Measurements from ENCODE around the gene TMEM143. TPM values are rescaled to one million over a fixed set of nuclear protein-coding genes. Genes with fewer than 3 reads are reported as not detected.
A peak's percentile ranks its signal among the peaks of the same experiment; 100 is the strongest.

The TMEM143 gene
- total RNA-seq, 2 donors from 2014 or later, result 14.5 to 16.1 TPM

- no peak overlapping the region for H3K27ac ChIP-seq
- 66 to 76% methylated on average over 5 of the region's 5 CpGs for WGBS, 2 donors
- ATAC-seq, result no peak
These were observed 37.5 kb upstream of the TMEM143 start for GRCh38 chr19:48401287-48401686.

DNA sequence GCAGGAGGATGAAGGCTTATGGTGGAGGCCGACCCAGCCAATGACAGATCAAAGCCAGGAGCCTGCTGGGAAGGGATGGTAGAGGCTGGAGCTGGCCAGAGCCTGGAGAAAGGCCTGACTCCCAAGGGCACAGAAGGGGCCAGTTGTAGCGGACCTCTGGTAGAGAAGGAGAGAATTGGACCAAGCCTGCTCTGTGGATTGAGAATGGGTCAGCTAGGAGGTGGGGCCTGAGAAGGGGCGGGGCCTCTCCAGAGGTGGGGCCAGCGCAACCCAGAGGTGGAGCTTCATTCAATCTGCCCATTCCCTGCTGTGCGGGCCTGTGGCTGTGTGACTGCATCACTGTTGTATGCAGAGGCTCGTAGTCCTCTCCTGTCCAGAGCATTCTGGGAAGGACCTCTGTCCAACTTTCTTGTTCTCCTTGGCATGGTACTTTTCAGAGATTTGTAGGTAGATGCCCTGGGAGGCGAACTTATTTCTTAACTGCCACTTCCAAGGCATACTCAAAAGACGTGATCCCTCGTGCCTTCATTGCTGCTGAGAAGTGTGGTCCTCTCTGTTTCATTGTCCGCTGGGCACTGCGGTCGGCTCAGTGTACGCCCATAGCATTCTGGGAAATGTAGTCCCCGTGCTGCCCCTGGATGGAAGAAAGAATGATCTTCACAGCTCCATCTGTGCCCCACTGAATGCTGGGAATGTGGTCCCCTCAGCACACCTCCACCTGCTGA lies 36.4 kb upstream of the TMEM143 start:
- peak; percentile 30 for ATAC-seq
- no peak overlapping the region for H3K4me3 ChIP-seq

More at GRCh38 chr19:48401287-48401686, 37.5 kb upstream of the TMEM143 start:
- H3K4me1 ChIP-seq, result peaks cover 5% of the 10 kb centered on the region
- H3K27me3 ChIP-seq, result peaks cover 0 to 18% of the 10 kb centered on the region in 2 donors
- intact Hi-C loops (cut with DNase I), result no loop called here
- no peak overlapping the region for H3K4me3 ChIP-seq
- no peaks in the 10 kb centered on the region for H3K9me3 ChIP-seq
- H3K36me3 ChIP-seq (replicated peaks in 1 of 2; ENCODE audit: insufficient read depth in 1 of 2, low read depth in 2 of 2), result no peaks in the 10 kb centered on the region
- no peak for TF ChIP-seq POLR2A (IDR thresholded peaks at IDR 0.05)
- TF ChIP-seq, protein P1, sequence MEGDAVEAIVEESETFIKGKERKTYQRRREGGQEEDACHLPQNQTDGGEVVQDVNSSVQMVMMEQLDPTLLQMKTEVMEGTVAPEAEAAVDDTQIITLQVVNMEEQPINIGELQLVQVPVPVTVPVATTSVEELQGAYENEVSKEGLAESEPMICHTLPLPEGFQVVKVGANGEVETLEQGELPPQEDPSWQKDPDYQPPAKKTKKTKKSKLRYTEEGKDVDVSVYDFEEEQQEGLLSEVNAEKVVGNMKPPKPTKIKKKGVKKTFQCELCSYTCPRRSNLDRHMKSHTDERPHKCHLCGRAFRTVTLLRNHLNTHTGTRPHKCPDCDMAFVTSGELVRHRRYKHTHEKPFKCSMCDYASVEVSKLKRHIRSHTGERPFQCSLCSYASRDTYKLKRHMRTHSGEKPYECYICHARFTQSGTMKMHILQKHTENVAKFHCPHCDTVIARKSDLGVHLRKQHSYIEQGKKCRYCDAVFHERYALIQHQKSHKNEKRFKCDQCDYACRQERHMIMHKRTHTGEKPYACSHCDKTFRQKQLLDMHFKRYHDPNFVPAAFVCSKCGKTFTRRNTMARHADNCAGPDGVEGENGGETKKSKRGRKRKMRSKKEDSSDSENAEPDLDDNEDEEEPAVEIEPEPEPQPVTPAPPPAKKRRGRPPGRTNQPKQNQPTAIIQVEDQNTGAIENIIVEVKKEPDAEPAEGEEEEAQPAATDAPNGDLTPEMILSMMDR (IDR thresholded peaks at IDR 0.05), result no peak
- no peak for DNase-seq

DNA sequence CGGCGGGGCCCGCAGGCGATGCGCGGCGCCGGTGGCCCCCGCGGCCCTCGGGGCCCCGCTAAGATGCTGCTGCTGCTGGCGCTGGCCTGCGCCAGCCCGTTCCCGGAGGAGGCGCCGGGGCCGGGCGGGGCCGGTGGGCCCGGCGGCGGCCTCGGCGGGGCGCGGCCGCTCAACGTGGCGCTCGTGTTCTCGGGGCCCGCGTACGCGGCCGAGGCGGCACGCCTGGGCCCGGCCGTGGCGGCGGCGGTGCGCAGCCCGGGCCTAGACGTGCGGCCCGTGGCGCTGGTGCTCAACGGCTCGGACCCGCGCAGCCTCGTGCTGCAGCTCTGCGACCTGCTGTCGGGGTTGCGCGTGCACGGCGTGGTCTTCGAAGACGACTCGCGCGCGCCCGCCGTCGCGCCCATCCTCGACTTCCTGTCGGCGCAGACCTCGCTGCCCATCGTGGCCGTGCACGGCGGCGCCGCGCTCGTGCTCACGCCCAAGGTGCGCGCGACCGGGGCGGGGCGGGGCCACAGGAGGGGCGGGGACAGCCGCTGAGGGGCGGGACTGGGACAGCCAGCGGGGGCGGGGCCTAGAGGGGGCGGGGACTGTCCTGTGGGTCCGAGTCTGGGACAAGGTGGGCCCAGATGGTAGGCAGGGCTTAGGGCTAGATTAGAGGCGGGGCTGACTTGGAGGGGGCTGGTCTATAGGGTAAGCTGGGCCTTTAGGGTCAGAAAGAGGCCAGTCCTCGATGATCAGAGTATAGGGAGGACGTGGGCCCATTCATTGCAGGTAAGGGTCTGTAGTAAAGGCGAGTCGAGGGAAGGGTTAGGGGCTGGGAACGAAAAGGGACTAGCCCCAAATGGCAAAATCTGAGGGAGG lies 34.9 kb upstream of the TMEM143 start:
- no peak overlapping the region for H3K4me3 ChIP-seq
- no peak for TF ChIP-seq POLR2A (IDR thresholded peaks at IDR 0.05)
- TF ChIP-seq, protein P1 (IDR thresholded peaks at IDR 0.05), result no peak
- peak; percentile 55 to 75 (median 64) for DNase-seq
- no peaks in the 10 kb centered on the region for H3K36me3 ChIP-seq (replicated peaks in 1 of 2; ENCODE audit: insufficient read depth in 1 of 2, low read depth in 2 of 2)
- peaks cover 15% of the 10 kb centered on the region for H3K4me1 ChIP-seq
- intact Hi-C loops (cut with DNase I), result no loop called here
- no peaks in the 10 kb centered on the region for H3K9me3 ChIP-seq
- WGBS, 2 donors, result 17 to 86% methylated on average over 6 to 30 of the region's 104 CpGs
- peak; percentile 62 for ATAC-seq
- peaks cover 0 to 35% of the 10 kb centered on the region in 2 donors for H3K27me3 ChIP-seq
- no peak overlapping the region for H3K27ac ChIP-seq

More for the DNA sequence above, 36.4 kb upstream of the TMEM143 start:
- intact Hi-C loops (cut with DNase I), result no loop called here
- H3K4me1 ChIP-seq, result peaks cover 5% of the 10 kb centered on the region
- H3K27me3 ChIP-seq, result peaks cover 0 to 29% of the 10 kb centered on the region in 2 donors
- H3K36me3 ChIP-seq (replicated peaks in 1 of 2; ENCODE audit: insufficient read depth in 1 of 2, low read depth in 2 of 2), result no peaks in the 10 kb centered on the region
- peak in 2 of 4 donors; percentile 37 to 54 for DNase-seq
- no peak for TF ChIP-seq POLR2A (IDR thresholded peaks at IDR 0.05)
- TF ChIP-seq, protein P1 (IDR thresholded peaks at IDR 0.05), result no peak
- H3K27ac ChIP-seq, result no peak overlapping the region
- no peaks in the 10 kb centered on the region for H3K9me3 ChIP-seq
- 57 to 60% methylated on average over 9 to 14 of the region's 14 CpGs for WGBS, 2 donors

GRCh38 chr19:48398102-48398374 lies 34.3 kb upstream of the TMEM143 start:
- TF ChIP-seq, protein P1 (IDR thresholded peaks at IDR 0.05), result no peak
- no peak for TF ChIP-seq POLR2A (IDR thresholded peaks at IDR 0.05)
- DNase-seq (no peak), ATAC-seq (no peak)
- Histone ChIP-seq H3K9me3 (no peaks in the 10 kb centered on the region), H3K27ac (no peak overlapping the region), H3K4me3 (no peak overlapping the region), H3K4me1 (peaks cover 19% of the 10 kb centered on the region), H3K36me3 (replicated peaks in 1 of 2; ENCODE audit: insufficient read depth in 1 of 2, low read depth in 2 of 2) (no peaks in the 10 kb centered on the region), H3K27me3 (peaks cover 0 to 40% of the 10 kb centered on the region in 2 donors)
- intact Hi-C loops (cut with DNase I), result no loop called here
- WGBS, 2 donors, result 4 to 8% methylated on average over 12 to 17 of the region's 17 CpGs

Data from body of pancreas (tissue), 4 donors.